HepG2 (cell line): ENCODE data around the gene IPP. TPM values are rescaled to one million over a fixed set of nuclear protein-coding genes. Genes with fewer than 3 reads are reported as not detected.

Source experiments
- CAMTA2 ChIP-seq: sonication (generic); formaldehyde crosslinking; IDR thresholded peaks from 2 replicates; pipeline ENCODE4 v1.4.0; 2020; ENCODE audit warnings: mild to moderate bottlenecking, missing genetic modification reagents, borderline replicate concordance
- CBX1 ChIP-seq: IDR thresholded peaks from one replicate; pipeline ENCODE4 v1.6.1; 2016; ENCODE audit warnings: antibody characterized with exemption, low read depth
- FOXO1 ChIP-seq: sonication (generic); formaldehyde crosslinking; IDR thresholded peaks from 2 replicates; pipeline ENCODE4 v1.4.0; 2020; ENCODE audit warnings: missing genetic modification reagents
- MIER2 ChIP-seq: IDR thresholded peaks from 2 replicates; pipeline ENCODE4 v1.6.1; 2016; ENCODE audit warnings: missing biosample characterization, missing genetic modification reagents
- PITX1 ChIP-seq: sonication (generic); formaldehyde crosslinking; IDR thresholded peaks from 2 replicates; pipeline ENCODE4 v1.5.1; 2020; ENCODE audit warnings: mild to moderate bottlenecking, missing genetic modification reagents
- SP5 ChIP-seq: IDR thresholded peaks from 2 replicates; pipeline ENCODE4 v1.6.1; 2016; ENCODE audit warnings: low read depth, borderline replicate concordance
- ZBTB3 ChIP-seq: sonication (generic); formaldehyde crosslinking; IDR thresholded peaks from 2 replicates; pipeline ENCODE4 v1.4.0; 2020; ENCODE audit warnings: low read depth, mild to moderate bottlenecking, moderate library complexity, missing genetic modification reagents, borderline replicate concordance
- ZIK1 ChIP-seq: sonication (generic); formaldehyde crosslinking; IDR thresholded peaks from 2 replicates; pipeline ENCODE4 v1.5.0; 2020; ENCODE audit warnings: mild to moderate bottlenecking, low read depth, missing genetic modification reagents, borderline replicate concordance
- ZNF326 ChIP-seq: sonication (generic); formaldehyde crosslinking; IDR thresholded peaks from 2 replicates; pipeline ENCODE4 v1.4.0; 2020; ENCODE audit warnings: missing genetic modification reagents, borderline replicate concordance
- ZNF333 ChIP-seq: sonication (generic); formaldehyde crosslinking; IDR thresholded peaks from 2 replicates; pipeline ENCODE4 v1.4.0; 2020; ENCODE audit warnings: mild to moderate bottlenecking, missing genetic modification reagents, borderline replicate concordance
- ZNF652 ChIP-seq: IDR thresholded peaks from 2 replicates; pipeline ENCODE4 v1.6.1; 2016; ENCODE audit warnings: low read depth, borderline replicate concordance
- ZNF780A ChIP-seq: sonication (generic); formaldehyde crosslinking; IDR thresholded peaks from 2 replicates; pipeline ENCODE4 v1.8.0; 2022; ENCODE audit warnings: mild to moderate bottlenecking, missing genetic modification reagents, moderate library complexity
- ZNF782 ChIP-seq: sonication (generic); formaldehyde crosslinking; IDR thresholded peaks from 2 replicates; pipeline ENCODE4 v1.4.0; 2020; ENCODE audit warnings: missing genetic modification reagents, mild to moderate bottlenecking, borderline replicate concordance
- polyA plus RNA-seq, 8 experiments: library from polyadenylated mRNA; depleted of rRNA in 3 of 8; stranded (reverse) in 7 of 8; unstranded in 1 of 8; fragments of >200 nt; fragmentation: Illumina TruSeq in 4 of 8; extraction: Trizol in 4 of 8; gene quantifications; 2 replicates each; pipeline versions ENCODE4 v1.2.1 to v1.2.3, GENCODE V29; 2011 to 2016; ENCODE audit warnings: low read depth in 4 of 8, missing spikeins in 1 of 8, mixed read lengths in 1 of 8; ENCODE audit not compliant: insufficient read depth in 1 of 8
- total RNA-seq, 5 experiments: library from RNA; depleted of rRNA; stranded (reverse); fragments of >200 nt; fragmentation: Illumina TruSeq; extraction: Trizol; gene quantifications; 2 replicates each; pipeline ENCODE4 v1.2.3, GENCODE V29; 2016; ENCODE audit warnings: low read depth in 1 of 5
- TF ChIP-seq, protein P1 (sequence below): sonication (generic); formaldehyde crosslinking; IDR thresholded peaks from 2 replicates; pipeline ENCODE4 v1.5.1; 2020; ENCODE audit warnings: mild to moderate bottlenecking, missing genetic modification reagents
- TF ChIP-seq, protein P2 (sequence below): sonication (generic); formaldehyde crosslinking; IDR thresholded peaks from 2 replicates; pipeline ENCODE4 v1.5.0; 2020; ENCODE audit warnings: missing genetic modification reagents
- TF ChIP-seq, protein P3 (sequence below): sonication (generic); formaldehyde crosslinking; IDR thresholded peaks from 2 replicates; pipeline ENCODE4 v1.5.0; 2020; ENCODE audit warnings: mild to moderate bottlenecking, missing genetic modification reagents
- TF ChIP-seq, protein P4 (sequence below): IDR thresholded peaks from 2 replicates; pipeline ENCODE4 v1.6.1; 2016
- TF ChIP-seq, protein P5 (sequence below): sonication (generic); formaldehyde crosslinking; IDR thresholded peaks from 2 replicates; pipeline ENCODE4 v1.5.0; 2020; ENCODE audit warnings: missing genetic modification reagents
- TF ChIP-seq, protein P6 (sequence below): IDR thresholded peaks from 2 replicates; pipeline ENCODE4 v1.6.1; 2016; ENCODE audit warnings: missing genetic modification reagents, missing compliant biosample characterization

IPP gene
- total and polyA plus RNA-seq, 2 of the 13 experiments (the other 11 are each of a cell fraction or from before 2014, with no cell fraction given), result 3.0 to 9.7 TPM

DNA sequence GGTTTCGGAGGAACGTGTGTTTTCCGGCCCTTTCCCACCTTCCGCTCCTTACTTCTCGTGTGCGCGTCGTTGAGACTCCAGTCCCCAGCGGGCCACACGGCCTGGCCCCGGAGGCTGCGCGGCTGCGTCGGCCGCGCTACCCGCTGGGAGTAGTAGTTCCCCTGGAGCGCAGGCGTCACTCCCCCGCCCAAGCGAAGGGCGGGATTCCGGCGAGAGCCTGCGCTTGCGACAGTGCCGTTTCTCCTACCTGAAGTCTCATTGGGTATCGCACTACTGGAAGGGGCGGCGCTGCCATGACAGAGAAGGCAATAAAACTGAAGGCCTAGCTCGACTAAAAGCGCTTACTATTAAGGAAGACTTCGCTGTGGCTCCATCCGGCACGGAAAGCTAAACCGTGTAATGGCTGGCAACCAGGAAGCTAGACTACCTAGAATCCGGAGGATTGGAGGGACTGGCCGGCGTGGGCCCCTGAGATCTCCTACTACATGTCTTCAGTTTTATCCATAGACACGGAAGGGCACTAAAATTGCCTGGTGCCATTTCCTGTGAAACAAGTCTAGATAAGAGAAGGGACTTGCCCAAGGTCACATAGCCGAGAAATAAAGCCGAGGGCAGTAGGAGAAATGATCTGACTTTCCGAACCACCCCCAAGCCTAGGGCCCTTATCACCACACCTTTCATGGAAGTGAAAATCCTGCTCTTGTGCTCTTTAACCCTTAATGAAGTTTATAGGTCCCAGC lies 63.3 kb downstream of the IPP start (continued):
- TF ChIP-seq, protein P1, sequence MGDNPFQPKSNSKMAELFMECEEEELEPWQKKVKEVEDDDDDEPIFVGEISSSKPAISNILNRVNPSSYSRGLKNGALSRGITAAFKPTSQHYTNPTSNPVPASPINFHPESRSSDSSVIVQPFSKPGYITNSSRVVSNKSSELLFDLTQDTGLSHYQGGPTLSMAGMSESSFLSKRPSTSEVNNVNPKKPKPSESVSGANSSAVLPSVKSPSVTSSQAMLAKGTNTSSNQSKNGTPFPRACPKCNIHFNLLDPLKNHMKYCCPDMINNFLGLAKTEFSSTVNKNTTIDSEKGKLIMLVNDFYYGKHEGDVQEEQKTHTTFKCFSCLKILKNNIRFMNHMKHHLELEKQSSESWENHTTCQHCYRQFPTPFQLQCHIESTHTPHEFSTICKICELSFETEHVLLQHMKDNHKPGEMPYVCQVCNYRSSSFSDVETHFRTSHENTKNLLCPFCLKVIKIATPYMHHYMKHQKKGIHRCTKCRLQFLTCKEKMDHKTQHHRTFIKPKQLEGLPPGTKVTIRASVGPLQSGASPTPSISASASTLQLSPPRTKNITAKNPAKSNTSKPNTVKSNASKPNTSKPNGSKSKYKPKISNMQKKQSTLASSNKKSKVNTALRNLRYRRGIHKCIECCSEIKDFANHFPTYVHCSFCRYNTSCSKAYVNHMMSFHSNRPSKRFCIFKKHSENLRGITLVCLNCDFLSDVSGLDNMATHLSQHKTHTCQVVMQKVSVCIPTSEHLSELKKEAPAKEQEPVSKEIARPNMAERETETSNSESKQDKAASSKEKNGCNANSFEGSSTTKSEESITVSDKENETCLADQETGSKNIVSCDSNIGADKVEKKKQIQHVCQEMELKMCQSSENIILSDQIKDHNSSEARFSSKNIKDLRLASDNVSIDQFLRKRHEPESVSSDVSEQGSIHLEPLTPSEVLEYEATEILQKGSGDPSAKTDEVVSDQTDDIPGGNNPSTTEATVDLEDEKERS (CRISPR knock-in tag), result no peak
- TF ChIP-seq ZNF652 (CRISPR knock-in tag) (no peak), PITX1 (CRISPR knock-in tag) (no peak), ZNF326 (no peak), ZNF333 (CRISPR knock-in tag) (no peak), ZIK1 (CRISPR knock-in tag) (peak; percentile 61; the same call in 1 of the 2 replicates), FOXO1 (peak; percentile 12; the same call in 1 of the 2 replicates), SP5 (CRISPR knock-in tag) (peak; percentile 45; the same call in 1 of the 2 replicates), CAMTA2 (CRISPR knock-in tag) (no peak; the same call in 1 of the 2 replicates), CBX1 (peak; percentile 25), ZNF782 (CRISPR knock-in tag) (no peak), MIER2 (no peak), ZNF780A (CRISPR knock-in tag) (no peak), ZBTB3 (CRISPR knock-in tag) (no peak)
- TF ChIP-seq, protein P2, sequence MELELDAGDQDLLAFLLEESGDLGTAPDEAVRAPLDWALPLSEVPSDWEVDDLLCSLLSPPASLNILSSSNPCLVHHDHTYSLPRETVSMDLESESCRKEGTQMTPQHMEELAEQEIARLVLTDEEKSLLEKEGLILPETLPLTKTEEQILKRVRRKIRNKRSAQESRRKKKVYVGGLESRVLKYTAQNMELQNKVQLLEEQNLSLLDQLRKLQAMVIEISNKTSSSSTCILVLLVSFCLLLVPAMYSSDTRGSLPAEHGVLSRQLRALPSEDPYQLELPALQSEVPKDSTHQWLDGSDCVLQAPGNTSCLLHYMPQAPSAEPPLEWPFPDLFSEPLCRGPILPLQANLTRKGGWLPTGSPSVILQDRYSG (CRISPR knock-in tag), result no peak
- TF ChIP-seq, protein P3, sequence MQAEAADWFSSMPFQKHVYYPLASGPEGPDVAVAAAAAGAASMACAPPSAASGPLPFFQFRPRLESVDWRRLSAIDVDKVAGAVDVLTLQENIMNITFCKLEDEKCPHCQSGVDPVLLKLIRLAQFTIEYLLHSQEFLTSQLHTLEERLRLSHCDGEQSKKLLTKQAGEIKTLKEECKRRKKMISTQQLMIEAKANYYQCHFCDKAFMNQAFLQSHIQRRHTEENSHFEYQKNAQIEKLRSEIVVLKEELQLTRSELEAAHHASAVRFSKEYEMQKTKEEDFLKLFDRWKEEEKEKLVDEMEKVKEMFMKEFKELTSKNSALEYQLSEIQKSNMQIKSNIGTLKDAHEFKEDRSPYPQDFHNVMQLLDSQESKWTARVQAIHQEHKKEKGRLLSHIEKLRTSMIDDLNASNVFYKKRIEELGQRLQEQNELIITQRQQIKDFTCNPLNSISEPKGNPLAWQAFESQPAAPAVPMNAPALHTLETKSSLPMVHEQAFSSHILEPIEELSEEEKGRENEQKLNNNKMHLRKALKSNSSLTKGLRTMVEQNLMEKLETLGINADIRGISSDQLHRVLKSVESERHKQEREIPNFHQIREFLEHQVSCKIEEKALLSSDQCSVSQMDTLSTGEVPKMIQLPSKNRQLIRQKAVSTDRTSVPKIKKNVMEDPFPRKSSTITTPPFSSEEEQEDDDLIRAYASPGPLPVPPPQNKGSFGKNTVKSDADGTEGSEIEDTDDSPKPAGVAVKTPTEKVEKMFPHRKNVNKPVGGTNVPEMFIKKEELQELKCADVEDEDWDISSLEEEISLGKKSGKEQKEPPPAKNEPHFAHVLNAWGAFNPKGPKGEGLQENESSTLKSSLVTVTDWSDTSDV (CRISPR knock-in tag), result no peak
- TF ChIP-seq, protein P4, sequence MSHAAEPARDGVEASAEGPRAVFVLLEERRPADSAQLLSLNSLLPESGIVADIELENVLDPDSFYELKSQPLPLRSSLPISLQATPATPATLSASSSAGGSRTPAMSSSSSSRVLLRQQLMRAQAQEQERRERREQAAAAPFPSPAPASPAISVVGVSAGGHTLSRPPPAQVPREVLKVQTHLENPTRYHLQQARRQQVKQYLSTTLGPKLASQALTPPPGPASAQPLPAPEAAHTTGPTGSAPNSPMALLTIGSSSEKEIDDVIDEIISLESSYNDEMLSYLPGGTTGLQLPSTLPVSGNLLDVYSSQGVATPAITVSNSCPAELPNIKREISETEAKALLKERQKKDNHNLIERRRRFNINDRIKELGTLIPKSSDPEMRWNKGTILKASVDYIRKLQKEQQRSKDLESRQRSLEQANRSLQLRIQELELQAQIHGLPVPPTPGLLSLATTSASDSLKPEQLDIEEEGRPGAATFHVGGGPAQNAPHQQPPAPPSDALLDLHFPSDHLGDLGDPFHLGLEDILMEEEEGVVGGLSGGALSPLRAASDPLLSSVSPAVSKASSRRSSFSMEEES (CRISPR knock-in tag), result peak; percentile 59; the same call in 1 of the 2 replicates
- TF ChIP-seq, protein P5, sequence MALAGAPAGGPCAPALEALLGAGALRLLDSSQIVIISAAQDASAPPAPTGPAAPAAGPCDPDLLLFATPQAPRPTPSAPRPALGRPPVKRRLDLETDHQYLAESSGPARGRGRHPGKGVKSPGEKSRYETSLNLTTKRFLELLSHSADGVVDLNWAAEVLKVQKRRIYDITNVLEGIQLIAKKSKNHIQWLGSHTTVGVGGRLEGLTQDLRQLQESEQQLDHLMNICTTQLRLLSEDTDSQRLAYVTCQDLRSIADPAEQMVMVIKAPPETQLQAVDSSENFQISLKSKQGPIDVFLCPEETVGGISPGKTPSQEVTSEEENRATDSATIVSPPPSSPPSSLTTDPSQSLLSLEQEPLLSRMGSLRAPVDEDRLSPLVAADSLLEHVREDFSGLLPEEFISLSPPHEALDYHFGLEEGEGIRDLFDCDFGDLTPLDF (CRISPR knock-in tag), result peak; percentile 57; the same call in 1 of the 2 replicates
- TF ChIP-seq, protein P6, sequence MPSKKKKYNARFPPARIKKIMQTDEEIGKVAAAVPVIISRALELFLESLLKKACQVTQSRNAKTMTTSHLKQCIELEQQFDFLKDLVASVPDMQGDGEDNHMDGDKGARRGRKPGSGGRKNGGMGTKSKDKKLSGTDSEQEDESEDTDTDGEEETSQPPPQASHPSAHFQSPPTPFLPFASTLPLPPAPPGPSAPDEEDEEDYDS, result peak; percentile 100
